ENCODE measurements around the gene MLX. TPM values are rescaled to one million over a fixed set of nuclear protein-coding genes. Genes with fewer than 3 reads are reported as not detected.

The MLX gene
- total and polyA plus RNA-seq, 2 of the 8 experiments (the other 6 are each of a cell fraction or from before 2014, with no cell fraction given) = 27.0 to 27.5 TPM

GRCh38 chr17:42560246-42560645 lies 6.7 kb upstream of the MLX start:
- Histone ChIP-seq H3K23ac (ENCODE audit: insufficient read length) (no peak overlapping the region), H3K4me2 (ENCODE audit: insufficient read depth in 1 of 2, low read depth in 2 of 2, low read length in 2 of 2) (no peak overlapping the region), H3K14ac (ENCODE audit: insufficient read length) (no peak overlapping the region), H2BK15ac (ENCODE audit: low read length) (0 out of 2 replicates have a peak overlapping the region, but pooled peaks have one; percentile 5), H3K9ac (replicated peaks in 1 of 4; ENCODE audit: extremely low read depth in 1 of 4, low read depth in 3 of 4, low read length in 3 of 4) (no peak overlapping the region), H4K91ac (replicated peaks; ENCODE audit: insufficient read length, low read length) (no peak overlapping the region), H3K9me3 (ENCODE audit: insufficient read depth in 2 of 2, low read depth in 1 of 2, low read length in 1 of 2) (no peaks in the 10 kb centered on the region), H3K27ac (ENCODE audit: low read depth, low read length) (no peak overlapping the region), H2BK12ac (ENCODE audit: low read depth, low read length) (no peak overlapping the region), H3K27me3 (replicated peaks in 1 of 4; ENCODE audit: control insufficient read depth in 3 of 4, extremely low read depth in 1 of 4, insufficient read depth in 3 of 4, low read length in 3 of 4) (no peaks in the 10 kb centered on the region; a peak in 1 of 7 replicates), H3K36me3 (ENCODE audit: control insufficient read depth in 2 of 4, insufficient read depth in 4 of 4, low read length in 3 of 4) (peaks cover 3 to 8% (median 7%) of the 10 kb centered on the region in 4 experiments; a peak in 6 of 8 replicates), H3K4me3 (ENCODE audit: extremely low read depth in 1 of 4, insufficient read depth in 2 of 4, low read depth in 3 of 4, low read length in 4 of 4) (no peak overlapping the region), H2BK20ac (ENCODE audit: low read length) (no peak overlapping the region), H2BK5ac (ENCODE audit: low read depth, low read length) (no peak overlapping the region), H2BK120ac (replicated peaks; ENCODE audit: low read depth, low read length) (no peak overlapping the region), H3K56ac (replicated peaks; ENCODE audit: insufficient read length, low read depth, low read length) (no peak overlapping the region), H3K4ac (replicated peaks; ENCODE audit: insufficient read length, low read depth, low read length) (no peak overlapping the region), H2AK5ac (ENCODE audit: low read depth, low read length) (no peak overlapping the region), H2AFZ (ENCODE audit: low read length) (no peak overlapping the region), H3K18ac (ENCODE audit: extremely low read depth, low read length) (no peak overlapping the region), H3K79me2 (ENCODE audit: control insufficient read depth in 1 of 2, insufficient read depth in 2 of 2, low read length in 2 of 2) (peaks cover 9 to 17% of the 10 kb centered on the region in 2 experiments; a peak in 3 of 4 replicates), H4K20me1 (replicated peaks in 1 of 2; ENCODE audit: control insufficient read depth in 1 of 2, insufficient read depth in 2 of 2, low read length in 2 of 2) (peaks cover 0 to 1% of the 10 kb centered on the region in 2 experiments), H3K4me1 (replicated peaks in 1 of 4; ENCODE audit: control insufficient read depth in 3 of 4, insufficient read depth in 4 of 4, low read length in 3 of 4) (peaks cover 0 to 14% (median 7%) of the 10 kb centered on the region in 4 experiments; a peak in 6 of 7 replicates), H4K5ac (ENCODE audit: insufficient read length, low read depth, low read length) (no peak overlapping the region), H4K8ac (ENCODE audit: extremely low read depth, insufficient read depth, low read length) (no peak overlapping the region), H3K79me1 (ENCODE audit: low read depth, low read length) (peaks cover 14% of the 10 kb centered on the region), H3K23me2 (ENCODE audit: low read depth, low read length) (peaks cover 7% of the 10 kb centered on the region)
- FAIRE-seq (no peak), DNase-seq (ENCODE audit: low read depth in 1 of 2, low spot score in 2 of 2) (no peak)
- 88% methylated on average over 3 of the region's 3 CpGs; no CpG with 5 or more reads in 1 of the 2 experiments for WGBS, 2 experiments (ENCODE audit: extremely low coverage in 1 of 2, insufficient coverage in 1 of 2, insufficient read length in 1 of 2, insufficient replicate concordance in 2 of 2, low coverage in 1 of 2, low lambda C conversion rate in 2 of 2, missing lambda C conversion rate in 1 of 2)
- ChIA-PET POLR2A (ENCODE audit: partially characterized antibody) (no interaction called here), CTCF (ENCODE audit: partially characterized antibody) (interaction anchor here (1.2 kb wide), 1 partner anchor 15 kb away, joined by 3 read pairs; no protein-coding TSS in a partner anchor)
- TF ChIP-seq RFX5 (IDR thresholded peaks at IDR 0.05; ENCODE audit: borderline replicate concordance, low read depth, low read length) (no peak), SP1 (IDR thresholded peaks at IDR 0.05; ENCODE audit: low read depth, low read length) (no peak), GTF2F1 (IDR thresholded peaks at IDR 0.05; ENCODE audit: borderline replicate concordance, low read depth, low read length) (no peak), ATF3 (IDR thresholded peaks at IDR 0.05; ENCODE audit: insufficient read depth, low read depth, low read length) (no peak), CHD2 (IDR thresholded peaks at IDR 0.05; ENCODE audit: low read length) (no peak), KDM4A (IDR thresholded peaks at IDR 0.05; ENCODE audit: low read depth, low read length, severe bottlenecking) (no peak), CTCF (IDR thresholded peaks at IDR 0.05; ENCODE audit: control extremely low read depth in 1 of 3, insufficient read depth in 1 of 3, low read depth in 1 of 3, low read length in 3 of 3) (no peak), TAF7 (optimal IDR thresholded peaks at IDR 0.05; ENCODE audit: borderline replicate concordance, low read depth, low read length) (no peak), GABPA (IDR thresholded peaks at IDR 0.05; ENCODE audit: borderline replicate concordance, insufficient read depth, low read length) (no peak), BRCA1 (IDR thresholded peaks at IDR 0.05; ENCODE audit: low read depth, low read length) (no peak), KDM1A (IDR thresholded peaks at IDR 0.05; ENCODE audit: borderline replicate concordance, low read length) (no peak)
